ENCODE results near the gene RPL15.
"Not testable (repeated sequence)": the region's sequence is repeated elsewhere in the genome, so short reads cannot be mapped to it uniquely, and the experiment has no call there.

The RPL15 gene

DNA sequence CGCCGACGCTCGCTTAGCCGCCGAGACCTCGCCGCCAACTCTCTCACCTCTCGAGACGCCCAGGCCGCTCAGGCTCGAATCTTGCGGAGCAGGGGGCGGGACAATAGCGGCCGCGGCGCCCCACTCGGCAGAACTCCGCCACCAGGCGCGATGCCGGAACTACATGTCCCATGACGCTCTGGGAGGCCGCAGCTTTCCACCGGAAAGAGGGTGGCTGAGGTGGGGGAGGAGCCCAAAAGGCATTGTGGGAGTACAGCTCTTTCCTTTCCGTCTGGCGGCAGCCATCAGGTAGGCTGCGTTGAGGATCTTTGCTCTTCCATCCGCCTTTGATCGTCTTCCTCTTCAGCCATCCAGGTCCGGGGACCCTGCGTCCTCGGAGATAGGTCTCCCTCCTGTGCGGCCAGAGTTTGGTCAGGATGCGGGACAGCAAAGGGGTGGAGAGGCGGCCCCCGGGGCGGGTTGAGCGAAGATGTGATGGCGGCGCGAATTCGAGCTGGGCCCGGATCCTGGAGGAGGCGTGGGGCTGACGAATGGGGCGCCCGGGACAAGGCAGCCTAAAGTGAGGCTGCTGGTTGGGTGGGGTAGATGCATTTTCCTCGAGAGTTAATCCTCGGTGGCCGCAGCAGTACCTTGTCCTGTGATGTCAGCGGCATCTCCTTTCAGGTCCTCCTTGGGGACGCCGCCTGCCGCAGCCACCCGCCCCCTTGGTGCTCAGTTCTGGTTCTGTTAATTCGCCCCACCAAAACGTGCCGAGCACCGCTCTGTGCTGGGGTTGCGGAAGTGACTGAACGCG lies at the start of gene RPL15, which contains the start of gene NKIRAS1:
Gene RPL15, plus strand, starts transcription at position 247 of the 793 bp plus-strand sequence. CDS start 728 bp downstream, outside the sequence.
Gene NKIRAS1, minus strand, starts transcription at position 105 of the 793 bp plus-strand sequence. CDS start 6,086 bp downstream, outside the sequence.
- DNase-seq (ENCODE audit: low spot score), result peak; percentile 95

DNA sequence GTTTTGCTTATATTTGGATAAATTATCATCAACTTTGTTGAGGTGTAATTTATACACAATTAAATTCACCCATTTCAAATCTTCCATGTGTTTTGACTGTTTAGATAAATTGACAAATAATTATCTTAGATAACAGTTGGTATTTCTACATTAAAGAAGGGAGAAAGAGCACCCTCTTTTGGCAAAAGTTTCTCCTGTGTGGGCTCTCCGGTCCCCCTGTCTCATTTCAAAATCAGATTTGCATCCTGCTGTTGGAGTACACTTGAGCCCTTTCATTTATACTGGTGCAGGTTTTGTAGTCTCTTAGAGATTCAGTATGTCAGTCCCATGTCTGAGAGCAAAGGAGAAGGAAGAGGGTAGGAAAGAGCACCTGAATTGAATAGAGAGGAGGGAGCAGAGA lies 49.5 kb upstream of the RPL15 start:
- no peak for DNase-seq (ENCODE audit: low spot score)

DNA sequence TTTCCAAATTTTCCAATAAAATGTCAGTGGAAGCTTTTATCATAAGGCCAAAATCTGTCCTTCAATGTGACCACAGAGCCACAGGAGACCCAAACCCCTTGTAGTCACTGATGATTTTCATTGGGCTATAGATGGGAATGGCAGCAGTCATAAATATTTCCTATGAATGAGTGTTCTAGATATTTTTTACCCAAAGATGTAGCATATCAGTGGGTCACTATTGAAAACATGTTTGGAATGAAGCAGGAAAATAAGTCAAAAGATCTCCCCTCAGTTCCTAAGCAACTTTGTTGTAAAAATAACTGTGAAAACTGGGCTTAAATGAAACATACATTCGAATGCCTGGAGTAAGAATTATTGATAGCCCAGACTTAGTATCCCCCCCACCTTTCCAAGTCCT lies 49.1 kb upstream of the RPL15 start:
- no peak for DNase-seq (ENCODE audit: low spot score)

DNA sequence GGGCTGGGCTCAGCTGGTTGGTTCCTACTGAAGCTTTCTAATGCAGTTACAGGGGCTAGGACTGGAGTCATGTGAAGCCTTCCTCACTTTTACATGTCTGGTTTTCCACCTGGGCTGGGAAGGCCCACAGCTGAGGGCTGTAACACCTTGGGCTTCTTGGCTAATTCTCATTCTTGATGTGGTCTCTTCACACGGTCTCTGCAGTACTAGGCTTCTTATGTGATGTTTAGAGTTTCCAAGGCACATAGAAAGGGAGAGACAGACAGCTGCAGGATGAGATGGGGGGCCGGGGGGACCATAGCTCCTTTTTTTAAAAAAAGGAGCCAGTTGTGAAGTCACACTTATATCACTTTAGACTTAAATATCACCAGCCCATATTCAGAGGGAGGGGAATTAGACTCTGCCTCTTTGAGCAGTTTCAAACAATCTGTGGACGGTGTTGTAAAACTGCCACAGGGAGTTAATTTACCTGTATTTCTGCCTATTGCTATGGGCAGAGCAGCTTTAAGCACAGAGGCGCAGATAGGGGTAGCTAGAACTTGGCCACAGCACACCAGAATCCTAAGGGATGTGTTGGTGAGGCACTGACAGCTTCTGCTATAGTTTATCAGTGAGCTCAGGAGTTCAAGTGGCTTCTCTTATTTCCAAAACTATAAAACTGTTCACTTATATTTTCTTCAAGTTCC lies 46.8 kb upstream of the RPL15 start:
- no peak for DNase-seq (ENCODE audit: low spot score)

DNA sequence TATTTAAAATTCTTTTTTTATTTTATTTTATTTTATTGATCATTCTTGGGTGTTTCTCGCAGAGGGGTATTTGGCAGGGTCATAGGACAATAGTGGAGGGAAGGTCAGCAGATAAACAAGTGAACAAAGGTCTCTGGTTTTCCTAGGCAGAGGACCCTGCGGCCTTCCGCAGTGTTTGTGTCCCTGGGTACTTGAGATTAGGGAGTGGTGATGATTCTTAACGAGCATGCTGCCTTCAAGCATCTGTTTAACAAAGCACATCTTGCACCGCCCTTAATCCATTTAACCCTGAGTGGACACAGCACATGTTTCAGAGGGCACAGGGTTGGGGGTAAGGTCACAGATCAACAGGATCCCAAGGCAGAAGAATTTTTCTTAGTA lies 46.3 kb upstream of the RPL15 start:
- not testable (repeated sequence) for DNase-seq (ENCODE audit: low spot score)

DNA sequence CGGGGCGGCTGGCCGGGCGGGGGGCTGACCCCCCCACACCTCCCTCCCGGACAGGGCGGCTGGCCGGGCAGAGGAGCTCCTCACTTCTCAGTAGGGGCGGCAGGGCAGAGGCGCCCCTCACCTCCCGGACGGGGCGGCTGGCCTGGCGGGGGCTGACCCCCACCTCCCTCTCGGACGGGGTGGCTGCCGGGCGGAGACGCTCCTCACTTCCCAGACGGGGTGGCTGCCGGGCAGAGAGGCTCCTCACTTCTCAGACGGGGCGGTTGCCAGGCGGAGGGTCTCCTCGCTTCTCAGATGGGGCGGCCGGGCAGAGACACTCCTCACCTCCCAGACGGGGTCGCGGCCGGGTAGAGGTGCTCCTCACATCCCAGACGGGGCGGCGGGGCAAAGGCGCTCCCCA lies 45.6 kb upstream of the RPL15 start:
- DNase-seq (ENCODE audit: low spot score), result not testable (repeated sequence)

DNA sequence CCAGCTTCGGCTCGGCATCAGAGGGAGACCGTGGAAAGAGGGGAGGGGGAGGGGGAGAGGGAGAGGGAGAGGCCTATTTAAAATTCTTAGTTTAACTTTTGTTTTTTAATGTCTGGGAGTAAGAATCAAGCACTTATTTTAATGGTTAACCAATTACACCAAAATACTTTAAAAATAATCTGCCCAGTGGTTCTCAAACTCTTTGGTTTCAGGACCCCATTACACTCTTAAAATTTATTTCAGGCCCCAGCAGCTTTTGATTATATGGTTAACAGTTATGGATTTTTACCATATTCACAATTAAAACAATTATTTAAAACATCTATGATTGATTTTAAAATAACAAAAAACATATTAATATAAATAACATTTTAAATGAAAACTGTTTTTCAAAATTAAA lies 44.6 kb upstream of the RPL15 start:
- DNase-seq (ENCODE audit: low spot score), result no peak

DNA sequence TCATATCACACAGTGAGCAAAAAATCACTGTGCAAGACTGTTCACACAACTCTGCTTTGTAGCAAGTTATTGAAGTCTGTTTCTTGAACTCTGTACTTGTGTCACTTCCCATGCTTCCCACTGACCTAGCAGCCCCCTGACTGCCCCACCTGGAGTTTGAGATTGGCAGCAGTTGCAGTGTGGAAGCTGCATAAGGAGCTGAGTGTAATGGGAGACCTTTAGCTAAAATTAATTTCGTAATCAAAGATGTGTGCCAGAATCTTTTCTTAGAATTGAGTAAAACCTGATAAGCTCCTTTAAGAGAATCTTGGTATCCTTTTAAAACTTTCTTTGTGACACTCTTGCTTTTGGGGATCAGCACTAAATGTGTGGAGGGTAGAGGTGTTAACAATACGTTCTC lies 43.0 kb upstream of the RPL15 start:
- no peak for DNase-seq (ENCODE audit: low spot score)

DNA sequence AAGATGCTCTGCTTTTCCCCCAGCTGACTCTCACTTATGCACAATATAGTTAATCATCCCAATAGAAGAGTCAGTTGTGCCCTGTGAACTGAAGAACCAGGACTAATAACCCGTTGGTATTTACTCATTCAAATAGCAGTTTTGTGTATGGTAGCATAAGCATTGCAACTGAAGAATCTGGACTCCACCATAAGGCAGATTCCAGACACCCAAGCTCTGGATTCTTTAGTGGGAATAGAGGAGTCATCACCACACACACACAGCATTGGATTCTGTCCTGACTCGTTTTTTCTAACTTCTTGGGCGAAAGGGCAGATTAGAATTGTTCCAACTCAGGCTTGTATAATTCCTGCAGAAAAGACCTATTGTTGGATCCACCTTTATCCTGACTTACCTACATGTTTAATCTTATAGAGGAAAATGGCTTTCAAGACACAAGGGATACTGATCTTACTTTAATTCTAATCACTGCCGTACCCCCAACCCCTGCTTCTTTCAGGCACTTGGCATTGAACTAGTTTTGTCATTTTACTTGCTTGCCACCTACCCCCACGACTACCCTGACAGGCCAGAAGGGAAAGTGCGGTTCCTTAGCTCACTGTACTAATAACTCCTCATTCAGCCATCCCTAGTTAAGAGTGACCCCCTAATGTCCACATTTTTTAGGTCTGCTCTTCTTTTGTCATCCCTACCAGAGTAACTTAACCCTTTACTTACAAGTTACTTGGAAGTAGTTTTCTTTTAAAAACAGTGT lies 42.4 kb upstream of the RPL15 start:
- no peak for DNase-seq (ENCODE audit: low spot score)

DNA sequence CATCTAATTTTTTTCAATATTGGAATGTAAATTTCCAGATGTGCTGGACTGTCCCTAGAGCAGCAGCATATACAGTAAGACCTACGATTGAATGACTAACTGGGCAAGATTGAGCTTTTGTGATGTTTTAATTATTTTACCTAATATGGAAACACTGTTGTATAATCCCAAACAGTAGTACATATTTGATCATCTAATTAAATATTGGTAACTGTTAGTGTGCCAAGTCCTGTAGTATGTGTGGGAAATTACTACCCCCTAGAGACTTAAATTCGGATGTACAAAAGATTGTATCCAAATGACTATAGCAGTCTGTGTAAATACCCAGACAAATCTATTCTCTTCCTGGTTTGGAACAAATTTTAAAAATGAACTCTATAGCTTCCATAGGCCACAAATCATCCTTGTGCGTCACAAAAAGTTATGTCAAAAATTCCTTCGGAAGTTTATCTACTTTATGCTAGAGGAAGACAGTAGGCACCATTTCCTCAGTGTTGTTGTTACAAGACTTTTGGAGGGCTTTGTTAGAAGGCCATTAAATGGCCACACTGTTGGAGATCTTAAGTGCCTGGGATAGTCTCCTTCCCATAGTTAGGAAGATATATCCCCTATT lies 41.7 kb upstream of the RPL15 start:
- DNase-seq (ENCODE audit: low spot score), result no peak

DNA sequence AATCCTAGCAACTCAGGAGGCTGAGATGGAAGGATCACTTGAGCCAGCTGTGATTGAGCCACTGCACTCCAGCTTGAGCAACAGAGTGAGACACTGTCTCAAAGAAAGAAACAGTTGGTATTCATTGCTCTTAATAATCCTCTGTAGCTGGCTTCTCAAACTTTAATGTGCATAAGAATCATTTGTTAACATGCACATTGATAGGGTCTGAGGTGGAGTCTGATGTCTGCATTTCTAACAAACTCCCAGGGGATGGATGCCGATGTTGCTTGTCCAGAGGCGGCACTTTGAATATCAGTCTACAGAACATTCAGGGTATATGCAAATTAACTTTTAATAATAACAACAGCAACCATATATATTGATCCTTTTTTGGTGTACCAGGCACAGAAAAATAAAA lies 40.0 kb upstream of the RPL15 start:
- no peak for DNase-seq (ENCODE audit: low spot score)

DNA sequence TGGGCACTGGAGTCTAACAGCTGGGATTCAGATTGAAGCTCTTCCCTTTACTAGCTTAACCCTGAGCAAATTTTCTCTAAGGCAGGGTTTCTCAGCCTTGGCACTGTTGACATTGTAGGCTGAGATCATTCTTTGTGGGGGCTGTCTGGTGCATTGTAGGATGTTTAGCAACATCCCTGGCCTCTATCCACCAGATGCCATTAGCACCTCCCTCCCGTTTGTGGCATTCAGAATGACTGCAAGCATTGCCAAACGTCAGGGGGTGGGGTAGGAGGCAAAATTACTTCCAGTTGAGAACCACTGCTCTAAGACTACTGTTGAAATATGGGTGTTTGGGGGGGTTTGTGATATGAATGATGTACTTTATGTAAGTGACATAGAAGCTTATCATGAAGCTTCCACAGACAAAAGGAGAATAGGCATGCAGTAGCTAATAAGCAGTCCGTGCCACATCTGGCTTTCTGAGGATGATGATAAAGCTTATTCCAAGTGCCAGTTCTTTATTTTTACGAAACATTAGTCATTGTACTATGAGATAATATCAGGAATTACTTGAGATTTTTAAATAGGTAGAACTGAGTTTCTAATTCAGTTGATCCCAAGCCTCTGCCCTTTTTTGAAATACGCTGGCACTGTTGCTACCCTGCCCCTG lies 39.5 kb upstream of the RPL15 start:
- no peak for DNase-seq (ENCODE audit: low spot score)

DNA sequence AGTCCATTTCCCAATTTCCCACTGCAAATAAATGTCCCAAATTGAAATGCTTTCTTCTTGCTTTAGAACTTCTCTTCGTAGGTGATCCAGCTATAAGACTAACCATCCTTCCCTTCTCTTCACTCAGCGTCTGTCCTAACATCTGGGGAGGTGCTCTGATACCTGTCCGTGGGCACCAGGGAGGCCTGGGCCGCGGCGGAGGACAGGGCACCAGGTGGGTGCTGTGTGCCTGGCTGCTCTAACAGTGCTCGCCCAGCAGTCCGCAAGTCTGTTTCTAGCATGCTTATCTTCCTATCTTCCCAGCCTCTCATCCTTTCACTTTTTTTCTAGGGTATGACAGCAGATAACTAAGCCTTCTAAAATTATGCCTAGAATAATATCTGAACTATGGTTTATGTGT lies 37.4 kb upstream of the RPL15 start:
- no peak for DNase-seq (ENCODE audit: low spot score)

DNA sequence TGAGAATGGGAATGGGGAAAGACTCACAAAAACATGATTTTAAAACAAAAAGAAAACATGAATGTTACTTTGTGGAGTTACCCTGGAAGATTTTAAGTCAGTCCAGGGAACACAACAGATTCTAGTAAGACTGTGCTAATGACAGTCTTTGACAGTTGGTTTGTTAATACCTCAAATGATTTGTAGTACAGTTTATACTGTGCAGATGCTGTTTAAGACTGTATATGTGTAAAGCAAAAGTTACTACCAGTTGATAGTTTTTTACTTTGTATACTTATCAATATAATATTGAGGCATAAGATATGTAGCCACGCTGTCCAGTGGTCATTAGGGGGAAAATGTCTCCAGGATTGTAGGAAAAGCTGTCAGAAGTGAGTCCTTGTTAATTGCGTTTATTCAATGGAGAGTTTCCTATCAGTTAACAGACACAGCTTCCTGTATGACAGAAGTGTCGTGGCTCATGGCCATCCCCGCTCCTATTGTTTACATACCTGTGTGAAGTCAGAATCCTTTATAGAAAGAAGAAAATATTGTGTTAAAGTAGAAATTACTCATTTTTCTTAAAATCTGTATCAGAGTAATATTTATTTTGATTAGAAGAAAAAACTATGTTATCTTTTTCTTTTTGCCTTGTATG lies 36.1 kb upstream of the RPL15 start:
- DNase-seq (ENCODE audit: low spot score), result no peak

DNA sequence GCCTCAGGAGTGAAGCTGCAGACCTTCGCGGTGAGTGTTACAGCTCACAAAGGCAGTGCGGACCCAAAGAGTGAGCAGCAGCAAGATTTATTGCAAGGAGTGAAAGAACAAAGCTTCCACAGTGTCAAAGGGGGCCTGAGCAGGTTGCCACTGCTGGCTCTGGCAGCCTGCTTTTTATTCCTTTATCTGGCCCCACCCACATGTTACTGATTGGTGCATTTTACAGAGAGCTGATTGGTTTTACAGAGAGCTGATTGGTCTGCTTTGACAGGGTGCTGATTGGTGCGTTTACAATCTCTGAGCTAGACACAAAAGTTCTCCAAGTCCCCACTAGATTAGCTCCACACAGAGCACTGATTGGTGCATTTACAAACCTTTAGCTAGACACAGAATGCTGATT lies 34.9 kb upstream of the RPL15 start:
- DNase-seq (ENCODE audit: low spot score), result not testable (repeated sequence)

DNA sequence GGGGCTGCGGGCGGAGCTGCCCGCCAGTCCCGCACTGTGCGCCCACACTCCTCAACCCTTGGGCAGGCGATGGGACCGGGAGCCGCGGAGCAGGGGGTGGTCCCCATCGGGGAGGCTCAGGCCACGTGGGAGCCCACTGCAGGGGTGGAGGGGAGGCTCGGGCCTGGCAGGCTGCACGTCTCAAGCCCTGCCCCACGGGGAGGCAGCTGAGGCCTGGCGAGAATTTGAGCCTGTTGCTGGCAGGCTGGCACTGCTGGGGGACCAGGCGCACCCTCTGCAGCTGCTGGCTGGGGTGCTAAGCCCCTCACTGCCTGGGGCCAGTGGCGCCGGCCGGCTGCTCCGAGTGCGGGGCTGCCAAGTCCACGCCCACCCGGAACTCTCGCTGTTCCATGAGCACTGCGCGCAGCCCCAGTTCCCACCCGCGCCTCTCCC lies 34.4 kb upstream of the RPL15 start:
- DNase-seq (ENCODE audit: low spot score), result no peak

DNA sequence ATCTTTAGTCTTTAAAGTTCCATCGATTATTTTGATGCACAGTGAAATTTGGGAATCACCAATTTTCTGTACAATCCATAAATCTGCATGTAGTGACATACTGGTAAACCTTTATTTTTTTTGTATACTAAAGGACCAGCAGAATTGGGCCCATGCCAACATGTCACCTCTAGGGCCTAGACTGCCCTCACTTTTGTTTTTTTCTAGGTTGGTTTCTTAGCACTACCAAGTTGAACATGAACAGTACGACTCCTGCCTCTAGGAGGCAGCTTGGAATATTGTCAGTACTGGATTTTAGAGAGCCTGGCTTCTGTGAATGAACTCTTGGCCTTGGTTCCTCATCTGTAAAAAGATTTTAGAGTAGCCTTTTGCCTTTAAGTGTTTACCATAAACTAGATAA lies 32.5 kb upstream of the RPL15 start:
- DNase-seq (ENCODE audit: low spot score), result no peak

DNA sequence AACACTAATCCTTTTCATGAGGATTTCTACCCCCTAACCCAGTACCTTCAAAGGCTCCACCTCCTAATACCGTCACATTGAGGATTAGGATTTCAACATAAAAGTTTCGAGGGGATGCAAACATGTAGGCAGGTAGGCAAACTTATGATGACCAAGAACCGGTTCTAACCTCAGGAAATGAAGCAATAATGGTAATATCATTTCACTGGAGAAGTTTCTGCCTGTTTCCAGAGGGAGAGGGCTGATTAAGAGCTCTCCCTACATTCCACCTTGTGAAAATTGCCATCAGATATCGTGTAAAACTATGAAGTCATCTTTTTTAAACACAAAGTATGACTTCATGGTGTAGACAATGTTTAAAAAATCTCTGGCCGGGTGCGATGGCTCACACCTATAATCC lies 31.7 kb upstream of the RPL15 start:
- DNase-seq (ENCODE audit: low spot score), result no peak

DNA sequence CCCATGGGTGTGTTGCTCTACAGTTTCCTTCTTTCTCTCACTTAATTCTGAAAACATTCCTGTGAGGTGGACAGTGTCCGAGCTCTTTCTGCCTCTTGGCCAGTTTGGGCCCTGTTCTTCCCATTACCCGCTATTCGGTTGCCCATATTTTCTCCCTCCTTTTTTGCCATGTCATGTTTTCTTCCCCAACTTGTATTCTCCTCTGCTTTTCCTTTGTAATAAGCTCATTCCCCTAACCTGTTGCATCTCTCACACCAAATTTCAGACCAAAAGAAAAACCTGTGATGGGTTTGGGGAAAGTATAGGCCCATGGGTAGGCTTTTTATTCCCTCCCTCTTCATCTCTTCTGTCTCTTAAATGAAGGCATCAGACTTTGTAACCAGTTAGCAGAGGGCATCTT lies 30.6 kb upstream of the RPL15 start:
- no peak for DNase-seq (ENCODE audit: low spot score)

DNA sequence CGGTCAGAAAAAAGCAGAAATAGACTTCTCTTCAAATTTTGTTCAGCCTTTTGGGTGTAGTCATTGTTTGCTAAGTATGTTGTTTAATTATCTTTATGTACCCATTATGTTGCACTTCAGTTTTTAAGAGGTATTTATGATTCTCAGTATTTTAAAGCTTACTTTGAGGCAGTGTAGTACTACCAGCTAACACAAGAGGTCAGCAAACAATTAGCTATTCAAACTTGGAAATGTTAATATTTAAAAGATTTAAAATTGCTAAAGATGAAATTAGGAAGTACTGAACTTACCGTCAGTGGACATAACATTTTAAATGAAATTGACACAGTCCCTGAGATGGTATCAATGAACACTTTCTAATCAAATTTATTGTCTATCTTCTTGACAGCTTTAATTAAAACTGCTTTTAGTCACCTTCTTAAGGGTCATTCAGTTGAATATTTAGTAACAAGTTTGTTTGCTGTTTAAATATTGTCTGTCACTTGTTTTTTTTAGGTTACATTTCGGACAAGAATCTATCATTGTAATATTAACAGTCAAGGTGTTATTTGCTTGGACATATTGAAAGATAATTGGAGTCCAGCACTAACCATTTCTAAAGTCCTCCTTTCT lies 28.2 kb upstream of the RPL15 start:
- peak; percentile 65 for DNase-seq (ENCODE audit: low spot score)

DNA sequence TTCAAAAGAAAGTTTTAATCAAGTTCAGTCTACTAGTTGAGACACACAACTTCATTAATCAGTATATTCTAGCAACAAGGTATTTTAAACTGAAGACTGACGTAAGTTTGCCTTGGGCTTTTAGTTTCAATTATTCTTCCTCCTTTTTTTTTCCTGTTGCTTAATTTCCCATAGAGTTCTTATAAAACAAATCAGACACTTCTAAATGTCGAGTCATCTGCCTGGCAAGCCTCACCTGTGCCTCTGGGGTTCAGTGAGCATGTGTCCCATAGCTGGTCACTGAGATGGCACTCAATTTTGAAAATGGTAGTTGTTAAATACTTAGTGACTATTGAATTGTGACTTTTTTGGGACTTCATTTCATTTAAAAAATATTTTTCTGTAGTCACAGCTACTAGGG lies 27.5 kb upstream of the RPL15 start:
- DNase-seq (ENCODE audit: low spot score), result no peak
